Activated T-cell treated with anti-CD3 and anti-CD28 coated beads, Interleukin-2, amount 50 U/mL, for 24 hours (primary cell): ENCODE results near the gene SLC46A2.

ENCODE experiments used
- DNase-seq: peaks from one replicate; pipeline ENCODE4 v3.0.0-alpha.2; 2020
- H3K27ac Mint-ChIP-seq: 2 replicates; pipeline ENCODE4 v1.8.0; 2020; ENCODE audit warnings: mild to moderate bottlenecking, mixed read lengths
- H3K27me3 Mint-ChIP-seq: 2 replicates; pipeline ENCODE4 v1.8.0; 2020; ENCODE audit warnings: mixed read lengths
- H3K36me3 Mint-ChIP-seq: 2 replicates; pipeline ENCODE4 v1.8.0; 2020; ENCODE audit warnings: low read depth, mixed read lengths
- H3K4me1 Mint-ChIP-seq: 2 replicates; pipeline ENCODE4 v1.8.0; 2020; ENCODE audit warnings: low read depth, mixed read lengths
- H3K4me3 Mint-ChIP-seq: 2 replicates; pipeline ENCODE4 v1.8.0; 2020; ENCODE audit warnings: mild to moderate bottlenecking, moderate library complexity, mixed read lengths
- H3K9me3 Mint-ChIP-seq: 2 replicates; pipeline ENCODE4 v1.8.0; 2020; ENCODE audit warnings: mixed read lengths

Gene SLC46A2

GRCh38 chr9:112858005-112858404, 32.7 kb downstream of the SLC46A2 start:
- Mint-ChIP-seq H3K4me1 (no peaks in the 10 kb centered on the region), H3K27ac (no peak overlapping the region), H3K9me3 (no peaks in the 10 kb centered on the region), H3K36me3 (peaks cover 9% of the 10 kb centered on the region), H3K27me3 (no peaks in the 10 kb centered on the region), H3K4me3 (no peak overlapping the region)
- DNase-seq: no peak

- peaks cover 18% of the 10 kb centered on the region for H3K36me3 Mint-ChIP-seq
- DNase-seq: no peak
- no peaks in the 10 kb centered on the region for H3K9me3 Mint-ChIP-seq
- H3K27me3 Mint-ChIP-seq: no peaks in the 10 kb centered on the region
- no peak overlapping the region for H3K27ac Mint-ChIP-seq
- H3K4me3 Mint-ChIP-seq: no peak overlapping the region
- H3K4me1 Mint-ChIP-seq: no peaks in the 10 kb centered on the region
These were observed 33.8 kb downstream of the SLC46A2 start for GRCh38 chr9:112856843-112857242.

GRCh38 chr9:112856200-112856599, 34.5 kb downstream of the SLC46A2 start:
- DNase-seq: no peak
- no peaks in the 10 kb centered on the region for H3K4me1 Mint-ChIP-seq
- peaks cover 23% of the 10 kb centered on the region for H3K36me3 Mint-ChIP-seq
- no peaks in the 10 kb centered on the region for H3K9me3 Mint-ChIP-seq
- H3K4me3 Mint-ChIP-seq: no peak overlapping the region
- H3K27ac Mint-ChIP-seq: no peak overlapping the region
- no peaks in the 10 kb centered on the region for H3K27me3 Mint-ChIP-seq

- Mint-ChIP-seq H3K27ac (no peak overlapping the region), H3K27me3 (no peaks in the 10 kb centered on the region), H3K4me3 (no peak overlapping the region), H3K4me1 (peaks cover 2% of the 10 kb centered on the region), H3K9me3 (no peaks in the 10 kb centered on the region), H3K36me3 (peaks cover 26% of the 10 kb centered on the region)
- DNase-seq: no peak
These were observed 36.0 kb downstream of the SLC46A2 start for GRCh38 chr9:112854657-112855056.

GRCh38 chr9:112853882-112854585, 36.6 kb downstream of the SLC46A2 start:
- no peak overlapping the region for H3K4me3 Mint-ChIP-seq

GRCh38 chr9:112852741-112853504, 37.8 kb downstream of the SLC46A2 start:
- Mint-ChIP-seq H3K36me3 (peaks cover 26% of the 10 kb centered on the region), H3K4me3 (no peak overlapping the region), H3K4me1 (peaks cover 6% of the 10 kb centered on the region), H3K27me3 (no peaks in the 10 kb centered on the region), H3K9me3 (no peaks in the 10 kb centered on the region), H3K27ac (no peak overlapping the region)
- no peak for DNase-seq

More at GRCh38 chr9:112853882-112854585, 36.6 kb downstream of the SLC46A2 start:
- H3K27ac Mint-ChIP-seq: no peak overlapping the region
- no peak for DNase-seq
- H3K9me3 Mint-ChIP-seq: no peaks in the 10 kb centered on the region
- peaks cover 3% of the 10 kb centered on the region for H3K4me1 Mint-ChIP-seq
- peaks cover 26% of the 10 kb centered on the region for H3K36me3 Mint-ChIP-seq
- H3K27me3 Mint-ChIP-seq: no peaks in the 10 kb centered on the region

GRCh38 chr9:112850840-112851239, 39.8 kb downstream of the SLC46A2 start:
- Mint-ChIP-seq H3K4me3 (no peak overlapping the region), H3K36me3 (peaks cover 26% of the 10 kb centered on the region), H3K27me3 (no peaks in the 10 kb centered on the region), H3K9me3 (no peaks in the 10 kb centered on the region), H3K27ac (no peak overlapping the region), H3K4me1 (peaks cover 6% of the 10 kb centered on the region)
- no peak for DNase-seq

GRCh38 chr9:112849363-112849922, 41.2 kb downstream of the SLC46A2 start:
- Mint-ChIP-seq H3K9me3 (no peaks in the 10 kb centered on the region), H3K36me3 (peaks cover 26% of the 10 kb centered on the region), H3K27me3 (no peaks in the 10 kb centered on the region), H3K4me3 (no peak overlapping the region), H3K27ac (peak overlapping the region; percentile 46), H3K4me1 (peaks cover 18% of the 10 kb centered on the region)
- no peak for DNase-seq

- Mint-ChIP-seq H3K36me3 (peaks cover 20% of the 10 kb centered on the region), H3K9me3 (no peaks in the 10 kb centered on the region), H3K4me1 (peaks cover 19% of the 10 kb centered on the region), H3K27me3 (no peaks in the 10 kb centered on the region), H3K27ac (peak overlapping the region; percentile 46), H3K4me3 (no peak overlapping the region)
- no peak for DNase-seq
These were observed 42.1 kb downstream of the SLC46A2 start for GRCh38 chr9:112848316-112849151.

GRCh38 chr9:112846528-112847488, 43.9 kb downstream of the SLC46A2 start:
- DNase-seq: no peak
- Mint-ChIP-seq H3K4me1 (peaks cover 19% of the 10 kb centered on the region), H3K9me3 (no peaks in the 10 kb centered on the region), H3K27me3 (no peaks in the 10 kb centered on the region), H3K36me3 (peaks cover 7% of the 10 kb centered on the region), H3K4me3 (no peak overlapping the region), H3K27ac (no peak overlapping the region)

- Mint-ChIP-seq H3K4me1 (peaks cover 19% of the 10 kb centered on the region), H3K27me3 (no peaks in the 10 kb centered on the region), H3K9me3 (no peaks in the 10 kb centered on the region), H3K4me3 (no peak overlapping the region), H3K36me3 (peaks cover 2% of the 10 kb centered on the region), H3K27ac (no peak overlapping the region)
- DNase-seq: peak; percentile 85
These were observed 45.7 kb downstream of the SLC46A2 start for GRCh38 chr9:112844771-112845542.

GRCh38 chr9:112842555-112842954, 48.1 kb downstream of the SLC46A2 start:
- H3K9me3 Mint-ChIP-seq: no peaks in the 10 kb centered on the region
- H3K36me3 Mint-ChIP-seq: peaks cover 20% of the 10 kb centered on the region
- H3K4me3 Mint-ChIP-seq: no peak overlapping the region
- H3K4me1 Mint-ChIP-seq: peaks cover 14% of the 10 kb centered on the region
- H3K27ac Mint-ChIP-seq: no peak overlapping the region
- no peak for DNase-seq
- no peaks in the 10 kb centered on the region for H3K27me3 Mint-ChIP-seq

- H3K9me3 Mint-ChIP-seq: no peaks in the 10 kb centered on the region
- peaks cover 14% of the 10 kb centered on the region for H3K4me1 Mint-ChIP-seq
- H3K27me3 Mint-ChIP-seq: no peaks in the 10 kb centered on the region
- no peak overlapping the region for H3K4me3 Mint-ChIP-seq
- peaks cover 27% of the 10 kb centered on the region for H3K36me3 Mint-ChIP-seq
- DNase-seq: no peak
- no peak overlapping the region for H3K27ac Mint-ChIP-seq
These were observed 49.4 kb downstream of the SLC46A2 start for GRCh38 chr9:112841261-112841660.
